GM23338 (cell line): ENCODE results near the gene SULF2. TPM values are rescaled to one million over a fixed set of nuclear protein-coding genes. Genes with fewer than 3 reads are reported as not detected.

ENCODE experiments used
- ATAC-seq: fragments of 200-7000 bp; cut with Tn5 transposase; 3 replicates; pipeline ENCODE4 v1.9.1; 2020
- DNase-seq: peaks from one replicate; pipeline ENCODE4 v3.0.0-alpha.2; 2015; ENCODE audit warnings: low spot score
- H2AFZ ChIP-seq: fragments of 200-600 bp; sonication (generic); 2 replicates; pipeline ENCODE4 v1.8.0; 2016; ENCODE audit warnings: antibody characterized with exemption, mild to moderate bottlenecking, moderate library complexity
- H3F3A ChIP-seq: fragments of 200-600 bp; sonication (generic); replicated peaks from 2 replicates; pipeline ENCODE4 v1.8.0; 2017; ENCODE audit warnings: antibody characterized with exemption, mixed run types, low read depth
- H3K27ac ChIP-seq: fragments of 200-600 bp; sonication (generic); 2 replicates; pipeline ENCODE4 v1.6.1; 2016; ENCODE audit warnings: low read depth
- H3K27me3 ChIP-seq: fragments of 200-600 bp; sonication (generic); 2 replicates; pipeline ENCODE4 v1.8.0; 2016; ENCODE audit warnings: mild to moderate bottlenecking, mixed run types, moderate library complexity; ENCODE audit not compliant: insufficient read depth
- H3K36me3 ChIP-seq: fragments of 200-600 bp; sonication (generic); 2 replicates; pipeline ENCODE4 v1.8.0; 2016; ENCODE audit warnings: mild to moderate bottlenecking; ENCODE audit not compliant: insufficient read depth
- H3K4me1 ChIP-seq: fragments of 200-600 bp; sonication (generic); 2 replicates; pipeline ENCODE4 v1.8.0; 2016; ENCODE audit warnings: mild to moderate bottlenecking, moderate library complexity; ENCODE audit not compliant: insufficient read depth
- H3K4me2 ChIP-seq: fragments of 200-600 bp; sonication (generic); 2 replicates; pipeline ENCODE4 v1.7.1; 2017; ENCODE audit warnings: mixed run types
- H3K4me3 ChIP-seq: fragments of 200-600 bp; sonication (generic); 2 replicates; pipeline ENCODE4 v1.6.1; 2016; ENCODE audit warnings: mixed run types
- H3K79me2 ChIP-seq: fragments of 200-600 bp; sonication (generic); replicated peaks from 2 replicates; pipeline ENCODE4 v1.8.0; 2017; ENCODE audit warnings: mild to moderate bottlenecking; ENCODE audit not compliant: insufficient read depth
- H3K9me2 ChIP-seq: fragments of 200-600 bp; sonication (generic); 2 replicates; pipeline ENCODE4 v1.8.0; 2017; ENCODE audit not compliant: insufficient read depth
- H4K20me1 ChIP-seq: fragments of 200-600 bp; sonication (generic); replicated peaks from 2 replicates; pipeline ENCODE4 v1.8.0; 2017; ENCODE audit warnings: mild to moderate bottlenecking; ENCODE audit not compliant: insufficient read depth
- H3K27ac Mint-ChIP-seq: 2 replicates; pipeline ENCODE4 v1.8.0; 2020; ENCODE audit warnings: inconsistent platforms, mild to moderate bottlenecking, moderate library complexity, mixed read lengths
- H3K27me3 Mint-ChIP-seq: 3 replicates; pipeline ENCODE4 v1.8.0; 2022; ENCODE audit warnings: low read depth, mild to moderate bottlenecking, moderate library complexity, mixed read lengths, inconsistent platforms; ENCODE audit not compliant: insufficient read depth, poor library complexity
- H3K36me3 Mint-ChIP-seq: 3 replicates; pipeline ENCODE4 v1.8.0; 2021; ENCODE audit warnings: low read depth, mild to moderate bottlenecking, inconsistent platforms, moderate library complexity, mixed read lengths
- H3K4me1 Mint-ChIP-seq: 3 replicates; pipeline ENCODE4 v1.8.0; 2020; ENCODE audit warnings: mild to moderate bottlenecking, inconsistent platforms, mixed read lengths
- H3K4me3 Mint-ChIP-seq: 3 replicates; pipeline ENCODE4 v1.8.0; 2021; ENCODE audit warnings: moderate library complexity, mild to moderate bottlenecking, inconsistent platforms, mixed read lengths
- H3K9me3 Mint-ChIP-seq: 3 replicates; pipeline ENCODE4 v1.8.0; 2020; ENCODE audit warnings: moderate library complexity, mild to moderate bottlenecking, inconsistent platforms, mixed read lengths
- CREB1 ChIP-seq: fragments of 250-450 bp; sonication (Bioruptor Pico); IDR thresholded peaks from 2 replicates; pipeline ENCODE4 v1.5.0; 2020; ENCODE audit warnings: low read depth, mild to moderate bottlenecking, moderate library complexity
- CTCF ChIP-seq, 2 experiments: fragments of 200-600 bp in 1 of 2; sonication (generic) in 1 of 2; conservative IDR thresholded peaks; 2 replicates each; pipeline versions ENCODE4 v1.5.1 to v1.6.1; 2016 to 2017; ENCODE audit warnings: antibody characterized with exemption in 2 of 2, low read depth in 2 of 2, mild to moderate bottlenecking in 2 of 2, moderate library complexity in 1 of 2
- ETS1 ChIP-seq: IDR thresholded peaks from 2 replicates; pipeline ENCODE4 v1.6.1; 2016; ENCODE audit warnings: antibody characterized with exemption
- EZH2 ChIP-seq: fragments of 200-600 bp; sonication (generic); IDR thresholded peaks from one replicate; pipeline ENCODE4 v1.8.0; 2017; ENCODE audit warnings: antibody characterized with exemption, mild to moderate bottlenecking, low read depth; ENCODE audit not compliant: unreplicated experiment
- EZH2phosphoT487 ChIP-seq: fragments of 200-600 bp; sonication (generic); IDR thresholded peaks from one replicate; pipeline ENCODE4 v1.8.1; 2018; ENCODE audit warnings: antibody characterized with exemption; ENCODE audit not compliant: unreplicated experiment
- JUNB ChIP-seq: IDR thresholded peaks from one replicate; pipeline ENCODE4 v1.6.1; 2016; ENCODE audit warnings: antibody characterized with exemption; ENCODE audit not compliant: unreplicated experiment
- NANOG ChIP-seq: IDR thresholded peaks from 2 replicates; pipeline ENCODE4 v1.6.1; 2016; ENCODE audit warnings: antibody characterized with exemption, borderline replicate concordance
- POLR2AphosphoS5 ChIP-seq: IDR thresholded peaks from 2 replicates; pipeline ENCODE4 v1.6.1; 2016; ENCODE audit warnings: antibody characterized with exemption, low read depth
- REST ChIP-seq: IDR thresholded peaks from one replicate; pipeline ENCODE4 v1.6.1; 2018; ENCODE audit warnings: antibody characterized with exemption; ENCODE audit not compliant: unreplicated experiment
- STAT1 ChIP-seq: IDR thresholded peaks from one replicate; pipeline ENCODE4 v1.6.1; 2016; ENCODE audit warnings: antibody characterized with exemption; ENCODE audit not compliant: unreplicated experiment
- ZNF114 ChIP-seq: fragments of 250-450 bp; sonication (Bioruptor Pico); IDR thresholded peaks from 2 replicates; pipeline ENCODE4 v1.5.0; 2020; ENCODE audit warnings: mild to moderate bottlenecking, moderate library complexity
- ZNF331 ChIP-seq: fragments of 250-450 bp; sonication (Bioruptor Pico); IDR thresholded peaks from 2 replicates; pipeline ENCODE4 v1.5.0; 2020; ENCODE audit warnings: low read depth, mild to moderate bottlenecking, moderate library complexity
- ZNF462 ChIP-seq: fragments of 250-450 bp; sonication (Bioruptor Pico); IDR thresholded peaks from 2 replicates; pipeline ENCODE4 v1.5.0; 2020; ENCODE audit warnings: mild to moderate bottlenecking, moderate library complexity
- polyA plus RNA-seq: library from polyadenylated mRNA; unstranded; fragments of >200 nt; fragmentation: Nextera tagmentation; extraction: Ambion mirVana; gene quantifications from 2 replicates; pipeline ENCODE4 v1.2.1, GENCODE V29; 2016
- total RNA-seq: library from RNA; depleted of rRNA; stranded (reverse); fragments of >200 nt; shearing (Covaris generic); gene quantifications from 2 replicates; pipeline ENCODE4 v1.2.3, GENCODE V29; 2014

SULF2 gene
- total and polyA plus RNA-seq, 2 experiments from 2014 or later: 9.5 to 20.7 TPM

GRCh38 chr20:47674145-47674544 is 111.1 kb downstream of the SULF2 start:
- Histone ChIP-seq H3K4me1 (peaks cover 5% of the 10 kb centered on the region; the same call in 1 of the 2 replicates), H2AFZ (no peak overlapping the region), H4K20me1 (no peaks in the 10 kb centered on the region; the same call in 1 of the 2 replicates), H3K9me2 (no peaks in the 10 kb centered on the region), H3K4me2 (no peak overlapping the region), H3F3A (no peaks in the 10 kb centered on the region), H3K4me3 (no peak overlapping the region), H3K27me3 (no peaks in the 10 kb centered on the region), H3K36me3 (no peaks in the 10 kb centered on the region), H3K27ac (no peak overlapping the region), H3K79me2 (no peaks in the 10 kb centered on the region)
- Mint-ChIP-seq H3K27ac (no peak overlapping the region), H3K9me3 (no peaks in the 10 kb centered on the region; the same call in 2 of the 3 replicates), H3K27me3 (peaks cover 3% of the 10 kb centered on the region), H3K36me3 (no peaks in the 10 kb centered on the region; the same call in 2 of the 3 replicates), H3K4me3 (no peak overlapping the region), H3K4me1 (peaks cover 20% of the 10 kb centered on the region)
- no peak for ATAC-seq
- DNase-seq: no peak
- TF ChIP-seq ZNF331 (CRISPR knock-in tag): no peak
- TF ChIP-seq STAT1: no peak
- TF ChIP-seq POLR2AphosphoS5: no peak
- TF ChIP-seq CREB1: no peak
- no peak for TF ChIP-seq REST
- TF ChIP-seq ZNF114 (CRISPR knock-in tag): no peak
- no peak for TF ChIP-seq CTCF (conservative IDR thresholded peaks at IDR 0.05; ENCODE audit: low read depth in 2 of 2)
- TF ChIP-seq EZH2phosphoT487: no peak
- no peak for TF ChIP-seq EZH2
- no peak for TF ChIP-seq NANOG
- TF ChIP-seq ETS1: no peak
- no peak for TF ChIP-seq ZNF462
- no peak for TF ChIP-seq JUNB
